NB4 (cell line): ENCODE measurements around the gene DLG2.

Experiments
- POLR2A ChIP-seq: IDR thresholded peaks from 2 replicates; pipeline ENCODE4 v1.6.1; 2011; ENCODE audit warnings: mild to moderate bottlenecking; ENCODE audit not compliant: insufficient read length; ENCODE audit errors: extremely low read depth
- TF ChIP-seq, protein P1 (sequence below): IDR thresholded peaks from one replicate; pipeline ENCODE4 v1.5.1; 2012; ENCODE audit warnings: low read depth, low read length

DNA sequence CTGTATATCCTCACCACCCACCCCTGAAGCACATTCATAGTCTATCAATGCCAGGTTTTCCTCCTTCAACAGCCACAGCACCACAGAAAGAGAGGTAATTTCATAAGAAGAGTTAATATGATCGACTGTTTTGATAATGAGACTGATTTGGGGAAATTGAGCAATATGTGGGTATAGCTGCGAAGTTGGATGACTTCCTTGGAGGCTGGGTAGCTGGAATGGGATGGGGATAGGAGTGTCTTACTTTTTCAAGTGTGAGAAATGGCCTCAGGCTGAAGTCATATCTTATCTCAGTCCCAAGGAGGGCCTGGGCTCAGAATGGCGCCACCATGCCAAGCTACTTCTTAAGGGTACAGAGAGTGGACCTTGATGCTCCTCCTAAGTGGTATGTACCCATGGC lies 2153.4 kb downstream of the DLG2 start:
- TF ChIP-seq, protein P1, sequence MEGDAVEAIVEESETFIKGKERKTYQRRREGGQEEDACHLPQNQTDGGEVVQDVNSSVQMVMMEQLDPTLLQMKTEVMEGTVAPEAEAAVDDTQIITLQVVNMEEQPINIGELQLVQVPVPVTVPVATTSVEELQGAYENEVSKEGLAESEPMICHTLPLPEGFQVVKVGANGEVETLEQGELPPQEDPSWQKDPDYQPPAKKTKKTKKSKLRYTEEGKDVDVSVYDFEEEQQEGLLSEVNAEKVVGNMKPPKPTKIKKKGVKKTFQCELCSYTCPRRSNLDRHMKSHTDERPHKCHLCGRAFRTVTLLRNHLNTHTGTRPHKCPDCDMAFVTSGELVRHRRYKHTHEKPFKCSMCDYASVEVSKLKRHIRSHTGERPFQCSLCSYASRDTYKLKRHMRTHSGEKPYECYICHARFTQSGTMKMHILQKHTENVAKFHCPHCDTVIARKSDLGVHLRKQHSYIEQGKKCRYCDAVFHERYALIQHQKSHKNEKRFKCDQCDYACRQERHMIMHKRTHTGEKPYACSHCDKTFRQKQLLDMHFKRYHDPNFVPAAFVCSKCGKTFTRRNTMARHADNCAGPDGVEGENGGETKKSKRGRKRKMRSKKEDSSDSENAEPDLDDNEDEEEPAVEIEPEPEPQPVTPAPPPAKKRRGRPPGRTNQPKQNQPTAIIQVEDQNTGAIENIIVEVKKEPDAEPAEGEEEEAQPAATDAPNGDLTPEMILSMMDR = no peak
- no peak for TF ChIP-seq POLR2A
